Type B pancreatic cell (in vitro differentiated cells): ENCODE data around the gene ITGBL1. TPM values are rescaled to one million over a fixed set of nuclear protein-coding genes. Genes with fewer than 3 reads are reported as not detected.

Experiments
- DNase-seq: peaks from one replicate; pipeline ENCODE4 v3.0.0; 2021; ENCODE audit warnings: mixed read lengths; ENCODE audit not compliant: unreplicated experiment; ENCODE audit errors: extremely low spot score
- H3K27ac Mint-ChIP-seq: 2 replicates; pipeline ENCODE4 v1.8.0; 2021; ENCODE audit warnings: mild to moderate bottlenecking, mixed read lengths
- H3K27me3 Mint-ChIP-seq: 2 replicates; pipeline ENCODE4 v1.8.0; 2021; ENCODE audit warnings: mixed read lengths
- H3K36me3 Mint-ChIP-seq: 2 replicates; pipeline ENCODE4 v1.8.0; 2021; ENCODE audit warnings: mixed read lengths
- H3K4me1 Mint-ChIP-seq: one replicate; pipeline ENCODE4 v1.8.0; 2021; ENCODE audit warnings: mixed read lengths; ENCODE audit not compliant: unreplicated experiment
- H3K4me3 Mint-ChIP-seq: 2 replicates; pipeline ENCODE4 v1.8.0; 2021; ENCODE audit warnings: mild to moderate bottlenecking, mixed read lengths
- H3K9me3 Mint-ChIP-seq: 2 replicates; pipeline ENCODE4 v1.8.0; 2021; ENCODE audit warnings: mixed read lengths
- CTCF ChIP-seq: fragments of 200-600 bp; sonication (generic); conservative IDR thresholded peaks from 2 replicates; pipeline ENCODE4 v1.5.0; 2021; ENCODE audit warnings: antibody characterized with exemption, mild to moderate bottlenecking
- total RNA-seq: library from RNA; stranded (reverse); gene quantifications from 2 replicates; pipeline ENCODE4 v1.2.1, GENCODE V29; 2021; ENCODE audit warnings: low replicate concordance

Gene ITGBL1
- total RNA-seq, 1 donor from 2014 or later = 0.14 TPM

- Mint-ChIP-seq H3K27me3 (peaks cover 13% of the 10 kb centered on the region), H3K4me1 (no peaks in the 10 kb centered on the region), H3K27ac (no peak overlapping the region), H3K9me3 (no peaks in the 10 kb centered on the region), H3K36me3 (no peaks in the 10 kb centered on the region), H3K4me3 (no peak overlapping the region)
- no peak for TF ChIP-seq CTCF
- no peak for DNase-seq
Measured at GRCh38 chr13:101703081-101703480, 250.6 kb downstream of the ITGBL1 start.

- H3K27ac Mint-ChIP-seq = no peak overlapping the region
- H3K4me3 Mint-ChIP-seq = no peak overlapping the region
- no peaks in the 10 kb centered on the region for H3K9me3 Mint-ChIP-seq
- H3K36me3 Mint-ChIP-seq = no peaks in the 10 kb centered on the region
- H3K27me3 Mint-ChIP-seq = peaks cover 13% of the 10 kb centered on the region
- DNase-seq = no peak
- TF ChIP-seq CTCF = no peak
- no peaks in the 10 kb centered on the region for H3K4me1 Mint-ChIP-seq
Measured at GRCh38 chr13:101703838-101704237, 251.4 kb downstream of the ITGBL1 start.

GRCh38 chr13:101706651-101707050, 254.2 kb downstream of the ITGBL1 start:
- Mint-ChIP-seq H3K4me3 (no peak overlapping the region), H3K36me3 (no peaks in the 10 kb centered on the region), H3K27me3 (peaks cover 4% of the 10 kb centered on the region), H3K27ac (no peak overlapping the region), H3K9me3 (no peaks in the 10 kb centered on the region), H3K4me1 (no peaks in the 10 kb centered on the region)
- no peak for DNase-seq
- TF ChIP-seq CTCF = no peak

GRCh38 chr13:101707659-101708058, 255.2 kb downstream of the ITGBL1 start:
- DNase-seq = no peak
- Mint-ChIP-seq H3K4me3 (no peak overlapping the region), H3K27ac (no peak overlapping the region), H3K36me3 (no peaks in the 10 kb centered on the region), H3K4me1 (no peaks in the 10 kb centered on the region), H3K9me3 (no peaks in the 10 kb centered on the region), H3K27me3 (peaks cover 4% of the 10 kb centered on the region)
- no peak for TF ChIP-seq CTCF

GRCh38 chr13:101708115-101708514, 255.6 kb downstream of the ITGBL1 start:
- H3K9me3 Mint-ChIP-seq = no peaks in the 10 kb centered on the region
- H3K4me1 Mint-ChIP-seq = no peaks in the 10 kb centered on the region
- peaks cover 4% of the 10 kb centered on the region for H3K27me3 Mint-ChIP-seq
- no peak overlapping the region for H3K27ac Mint-ChIP-seq
- TF ChIP-seq CTCF = no peak
- no peak for DNase-seq
- H3K4me3 Mint-ChIP-seq = no peak overlapping the region
- no peaks in the 10 kb centered on the region for H3K36me3 Mint-ChIP-seq

- Mint-ChIP-seq H3K27ac (no peak overlapping the region), H3K36me3 (no peaks in the 10 kb centered on the region), H3K9me3 (no peaks in the 10 kb centered on the region), H3K4me1 (no peaks in the 10 kb centered on the region), H3K4me3 (no peak overlapping the region), H3K27me3 (peaks cover 4% of the 10 kb centered on the region)
- no peak for TF ChIP-seq CTCF
- DNase-seq = no peak
Measured at GRCh38 chr13:101709952-101710351, 257.5 kb downstream of the ITGBL1 start.
